Measurements from ENCODE around the gene STK39.

Gene STK39

GRCh38 chr2:168079236-168079635 lies 168.2 kb downstream of the STK39 start:
- no peak for DNase-seq (ENCODE audit: low read depth, low spot score)

GRCh38 chr2:168076731-168077130 lies 170.7 kb downstream of the STK39 start:
- Histone ChIP-seq H3K27me3 (ENCODE audit: insufficient read depth, insufficient read length) (no peaks in the 10 kb centered on the region), H3K9me3 (ENCODE audit: insufficient read depth, low read length) (no peaks in the 10 kb centered on the region), H3K4me3 (ENCODE audit: insufficient read length, low read depth) (no peak overlapping the region), H3K4me1 (ENCODE audit: insufficient read depth, insufficient read length) (no peaks in the 10 kb centered on the region), H3K36me3 (ENCODE audit: insufficient read depth, insufficient read length, low read length) (peaks cover 4% of the 10 kb centered on the region), H3K9ac (ENCODE audit: insufficient read length, low read depth) (no peak overlapping the region)
- DNase-seq (ENCODE audit: low read depth, low spot score) = no peak
- TF ChIP-seq ZNF274 (IDR thresholded peaks at IDR 0.05; ENCODE audit: low read depth, low read length) (no peak), SUZ12 (IDR thresholded peaks at IDR 0.05; ENCODE audit: extremely low read depth, insufficient read depth, insufficient read length) (no peak), YY1 (IDR thresholded peaks at IDR 0.05; ENCODE audit: insufficient read depth, insufficient read length) (no peak)

More at GRCh38 chr2:168079236-168079635, 168.2 kb downstream of the STK39 start:
- no peak for TF ChIP-seq SUZ12 (IDR thresholded peaks at IDR 0.05; ENCODE audit: extremely low read depth, insufficient read depth, insufficient read length)
- TF ChIP-seq YY1 (IDR thresholded peaks at IDR 0.05; ENCODE audit: insufficient read depth, insufficient read length) = no peak
- TF ChIP-seq ZNF274 (IDR thresholded peaks at IDR 0.05; ENCODE audit: low read depth, low read length) = no peak
- Histone ChIP-seq H3K9me3 (ENCODE audit: insufficient read depth, low read length) (no peaks in the 10 kb centered on the region), H3K9ac (ENCODE audit: insufficient read length, low read depth) (no peak overlapping the region), H3K4me3 (ENCODE audit: insufficient read length, low read depth) (no peak overlapping the region), H3K36me3 (ENCODE audit: insufficient read depth, insufficient read length, low read length) (no peaks in the 10 kb centered on the region), H3K27me3 (ENCODE audit: insufficient read depth, insufficient read length) (no peaks in the 10 kb centered on the region), H3K4me1 (ENCODE audit: insufficient read depth, insufficient read length) (no peaks in the 10 kb centered on the region)

- DNase-seq (ENCODE audit: low read depth, low spot score) = no peak
- no peaks in the 10 kb centered on the region for H3K4me1 ChIP-seq (ENCODE audit: insufficient read depth, insufficient read length)
- H3K36me3 ChIP-seq (ENCODE audit: insufficient read depth, insufficient read length, low read length) = peaks cover 6% of the 10 kb centered on the region
- no peaks in the 10 kb centered on the region for H3K9me3 ChIP-seq (ENCODE audit: insufficient read depth, low read length)
- no peak overlapping the region for H3K4me3 ChIP-seq (ENCODE audit: insufficient read length, low read depth)
- TF ChIP-seq YY1 (IDR thresholded peaks at IDR 0.05; ENCODE audit: insufficient read depth, insufficient read length) (no peak), SUZ12 (IDR thresholded peaks at IDR 0.05; ENCODE audit: extremely low read depth, insufficient read depth, insufficient read length) (no peak), ZNF274 (IDR thresholded peaks at IDR 0.05; ENCODE audit: low read depth, low read length) (no peak)
- H3K27me3 ChIP-seq (ENCODE audit: insufficient read depth, insufficient read length) = no peaks in the 10 kb centered on the region
- no peak overlapping the region for H3K9ac ChIP-seq (ENCODE audit: insufficient read length, low read depth)
Measured at GRCh38 chr2:168075446-168075845, 171.9 kb downstream of the STK39 start.

DNA sequence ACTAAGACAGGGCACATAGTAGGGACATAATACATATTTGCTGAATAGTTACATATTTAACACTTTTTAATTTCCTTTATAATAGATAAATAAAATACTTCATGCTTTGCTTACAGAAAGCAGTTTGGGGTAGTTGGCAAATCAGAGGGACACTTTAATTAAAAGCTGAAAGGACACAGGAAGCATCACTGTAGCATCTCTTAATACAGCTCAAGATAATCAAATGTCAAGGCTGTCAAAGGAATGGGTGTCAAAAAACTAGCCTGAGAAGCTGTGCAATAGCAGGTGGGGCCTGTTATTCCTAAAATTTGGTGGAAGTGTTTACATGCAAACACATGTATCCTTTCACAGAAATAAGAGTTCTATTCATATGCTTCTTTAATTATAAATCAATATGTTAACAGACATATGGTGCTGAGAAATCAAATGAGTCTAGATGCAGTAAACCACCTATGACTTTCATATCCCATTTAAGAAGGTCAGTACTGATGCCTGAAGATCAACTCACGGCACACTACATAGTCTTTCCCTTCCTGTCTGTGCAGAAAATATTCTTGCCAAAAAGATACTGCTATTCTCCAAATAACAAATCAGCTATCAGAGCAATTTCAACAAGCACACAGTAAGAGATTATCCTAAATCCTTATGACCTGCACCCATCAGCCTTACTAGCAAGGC lies 174.6 kb downstream of the STK39 start:
- no peak for DNase-seq (ENCODE audit: low read depth, low spot score)
- no peak overlapping the region for H3K9ac ChIP-seq (ENCODE audit: insufficient read length, low read depth)
- H3K36me3 ChIP-seq (ENCODE audit: insufficient read depth, insufficient read length, low read length) = peaks cover 6% of the 10 kb centered on the region
- no peaks in the 10 kb centered on the region for H3K4me1 ChIP-seq (ENCODE audit: insufficient read depth, insufficient read length)
- no peaks in the 10 kb centered on the region for H3K9me3 ChIP-seq (ENCODE audit: insufficient read depth, low read length)
- TF ChIP-seq SUZ12 (IDR thresholded peaks at IDR 0.05; ENCODE audit: extremely low read depth, insufficient read depth, insufficient read length) (no peak), ZNF274 (IDR thresholded peaks at IDR 0.05; ENCODE audit: low read depth, low read length) (no peak), YY1 (IDR thresholded peaks at IDR 0.05; ENCODE audit: insufficient read depth, insufficient read length) (no peak)
- no peaks in the 10 kb centered on the region for H3K27me3 ChIP-seq (ENCODE audit: insufficient read depth, insufficient read length)
- no peak overlapping the region for H3K4me3 ChIP-seq (ENCODE audit: insufficient read length, low read depth)

GRCh38 chr2:168064011-168064998 lies 183.1 kb downstream of the STK39 start:
- DNase-seq (ENCODE audit: low read depth, low spot score) = no peak
- Histone ChIP-seq H3K9ac (ENCODE audit: insufficient read length, low read depth) (no peak overlapping the region), H3K36me3 (ENCODE audit: insufficient read depth, insufficient read length, low read length) (peaks cover 5% of the 10 kb centered on the region), H3K9me3 (ENCODE audit: insufficient read depth, low read length) (no peaks in the 10 kb centered on the region), H3K4me1 (ENCODE audit: insufficient read depth, insufficient read length) (no peaks in the 10 kb centered on the region), H3K27me3 (ENCODE audit: insufficient read depth, insufficient read length) (no peaks in the 10 kb centered on the region), H3K4me3 (ENCODE audit: insufficient read length, low read depth) (no peak overlapping the region)
- TF ChIP-seq SUZ12 (IDR thresholded peaks at IDR 0.05; ENCODE audit: extremely low read depth, insufficient read depth, insufficient read length) (no peak), ZNF274 (IDR thresholded peaks at IDR 0.05; ENCODE audit: low read depth, low read length) (no peak), YY1 (IDR thresholded peaks at IDR 0.05; ENCODE audit: insufficient read depth, insufficient read length) (no peak)

DNA sequence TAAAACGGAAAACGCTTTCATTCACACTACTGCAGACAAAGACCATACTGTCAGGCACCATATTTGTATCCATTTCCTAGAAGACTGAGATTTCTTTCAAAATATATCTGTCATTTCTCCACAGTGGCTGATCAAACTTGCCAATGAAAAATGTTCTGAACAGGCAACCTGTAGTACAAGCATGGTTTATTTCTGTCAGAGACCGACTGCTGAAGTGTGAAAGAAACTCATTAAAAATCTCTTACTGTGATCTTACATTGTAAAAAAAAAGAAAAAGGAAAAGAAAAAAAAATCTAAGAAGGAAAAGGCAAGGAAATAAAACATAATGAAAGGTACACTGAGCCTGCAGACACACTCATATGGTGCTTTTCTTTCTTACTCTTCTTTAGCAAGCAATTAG lies 184.5 kb downstream of the STK39 start:
- Histone ChIP-seq H3K4me1 (ENCODE audit: insufficient read depth, insufficient read length) (no peaks in the 10 kb centered on the region), H3K36me3 (ENCODE audit: insufficient read depth, insufficient read length, low read length) (peaks cover 5% of the 10 kb centered on the region), H3K9ac (ENCODE audit: insufficient read length, low read depth) (no peak overlapping the region), H3K27me3 (ENCODE audit: insufficient read depth, insufficient read length) (no peaks in the 10 kb centered on the region), H3K9me3 (ENCODE audit: insufficient read depth, low read length) (no peaks in the 10 kb centered on the region), H3K4me3 (ENCODE audit: insufficient read length, low read depth) (no peak overlapping the region)
- no peak for DNase-seq (ENCODE audit: low read depth, low spot score)
- TF ChIP-seq SUZ12 (IDR thresholded peaks at IDR 0.05; ENCODE audit: extremely low read depth, insufficient read depth, insufficient read length) = no peak
- no peak for TF ChIP-seq YY1 (IDR thresholded peaks at IDR 0.05; ENCODE audit: insufficient read depth, insufficient read length)
- TF ChIP-seq ZNF274 (IDR thresholded peaks at IDR 0.05; ENCODE audit: low read depth, low read length) = no peak

GRCh38 chr2:168062054-168062453 lies 185.3 kb downstream of the STK39 start:
- no peak for DNase-seq (ENCODE audit: low read depth, low spot score)
- Histone ChIP-seq H3K36me3 (ENCODE audit: insufficient read depth, insufficient read length, low read length) (peaks cover 5% of the 10 kb centered on the region), H3K9me3 (ENCODE audit: insufficient read depth, low read length) (no peaks in the 10 kb centered on the region), H3K4me1 (ENCODE audit: insufficient read depth, insufficient read length) (no peaks in the 10 kb centered on the region), H3K4me3 (ENCODE audit: insufficient read length, low read depth) (no peak overlapping the region), H3K9ac (ENCODE audit: insufficient read length, low read depth) (no peak overlapping the region), H3K27me3 (ENCODE audit: insufficient read depth, insufficient read length) (no peaks in the 10 kb centered on the region)
- no peak for TF ChIP-seq ZNF274 (IDR thresholded peaks at IDR 0.05; ENCODE audit: low read depth, low read length)
- TF ChIP-seq YY1 (IDR thresholded peaks at IDR 0.05; ENCODE audit: insufficient read depth, insufficient read length) = no peak
- no peak for TF ChIP-seq SUZ12 (IDR thresholded peaks at IDR 0.05; ENCODE audit: extremely low read depth, insufficient read depth, insufficient read length)
